ENCODE results near the gene CEP63.

- no peak for TF ChIP-seq CTCF (IDR thresholded peaks at IDR 0.05; ENCODE audit: low read depth, low read length)
- no peak for TF ChIP-seq MYC (IDR thresholded peaks at IDR 0.05; ENCODE audit: low read depth, low read length)
- no peak for TF ChIP-seq POLR2A (IDR thresholded peaks at IDR 0.05; ENCODE audit: extremely low read depth, insufficient read length)
- TF ChIP-seq, protein P1, sequence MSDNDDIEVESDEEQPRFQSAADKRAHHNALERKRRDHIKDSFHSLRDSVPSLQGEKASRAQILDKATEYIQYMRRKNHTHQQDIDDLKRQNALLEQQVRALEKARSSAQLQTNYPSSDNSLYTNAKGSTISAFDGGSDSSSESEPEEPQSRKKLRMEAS (IDR thresholded peaks at IDR 0.05; ENCODE audit: low read depth, low read length) = no peak
Observed at GRCh38 chr3:134464689-134465365, 21.0 kb upstream of the CEP63 start.

Data from NB4 (cell line).